ENCODE results near the gene GTF2A1L. TPM values are rescaled to one million over a fixed set of nuclear protein-coding genes. Genes with fewer than 3 reads are reported as not detected.

GTF2A1L gene
- total RNA-seq, 1 donor from 2014 or later: 0.75 TPM

- intact Hi-C loops (cut with DNase I): no loop called here
- no peak for DNase-seq (ENCODE audit: low spot score)
These were observed 106.6 kb downstream of the GTF2A1L start for GRCh38 chr2:48724278-48724677.

GRCh38 chr2:48725696-48726494 lies 108.2 kb downstream of the GTF2A1L start:
- no peak for DNase-seq (ENCODE audit: low spot score)
- intact Hi-C loops (cut with DNase I): loop anchor here (5.0 kb wide), 1 partner anchor 124 kb away; no protein-coding TSS in a partner anchor

DNA sequence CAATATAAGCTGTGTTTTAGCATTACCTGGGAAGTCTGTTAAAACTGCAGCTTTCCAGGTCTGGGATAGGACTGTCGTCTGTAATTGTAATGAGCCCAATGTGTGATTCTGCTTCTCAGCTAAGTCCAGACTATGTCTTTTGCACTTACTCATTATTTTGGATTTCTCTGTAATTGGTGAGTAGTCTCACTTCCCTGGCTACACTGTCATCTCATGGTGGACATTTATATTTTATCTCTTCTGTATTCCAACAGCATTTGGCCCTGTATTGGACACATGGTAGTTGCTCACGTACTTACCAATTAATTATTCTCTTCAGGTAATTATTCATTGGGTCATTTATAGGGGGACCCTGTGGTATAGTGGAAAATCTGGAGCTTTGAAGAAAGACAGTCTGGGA lies 109.9 kb downstream of the GTF2A1L start:
- no peak for DNase-seq (ENCODE audit: low spot score)
- intact Hi-C loops (cut with DNase I): loop anchor here (5.0 kb wide), 1 partner anchor 125 kb away; no protein-coding TSS in a partner anchor

DNA sequence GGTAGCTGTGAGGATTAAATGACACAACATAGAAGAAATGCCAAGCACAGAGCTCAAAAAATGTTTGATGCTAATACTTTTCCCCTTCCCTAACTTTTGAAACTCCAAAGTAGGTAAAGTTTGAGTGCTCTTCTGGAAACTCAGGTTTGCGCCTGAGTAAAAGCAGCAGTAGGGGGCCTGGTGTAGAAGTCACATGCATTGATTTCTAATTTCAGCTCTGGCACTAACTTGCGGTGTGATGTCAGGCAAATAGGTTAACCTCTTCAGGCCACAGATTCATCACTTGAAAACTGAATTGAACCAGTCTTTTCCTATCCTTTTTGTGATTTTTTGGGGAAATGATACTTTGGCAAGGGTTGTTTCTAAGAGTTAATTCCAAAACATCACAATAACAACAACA lies 110.6 kb downstream of the GTF2A1L start:
- intact Hi-C loops (cut with DNase I): loop anchor here (5.0 kb wide), 1 partner anchor 126 kb away; no protein-coding TSS in a partner anchor
- no peak for DNase-seq (ENCODE audit: low spot score)

DNA sequence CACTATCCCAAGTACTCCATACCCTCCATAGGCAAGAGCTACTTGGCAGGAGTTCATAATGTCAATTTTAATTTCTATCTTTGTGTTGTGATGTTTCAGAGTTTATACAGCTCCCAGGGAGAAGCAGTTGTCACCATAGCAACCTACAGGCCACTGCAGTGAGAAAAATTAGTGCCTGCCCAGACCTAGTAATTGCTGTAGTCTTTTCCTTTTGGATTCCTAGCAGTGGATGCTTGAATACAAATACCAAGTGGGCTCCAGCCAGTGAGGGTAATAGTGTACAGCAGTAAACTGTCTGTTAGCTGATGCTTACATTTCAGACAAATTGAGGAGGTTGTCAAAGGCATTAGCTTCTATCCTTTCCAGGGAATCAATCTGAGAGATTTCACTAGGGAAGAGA lies 111.2 kb downstream of the GTF2A1L start:
- intact Hi-C loops (cut with DNase I): loop anchor here (5.0 kb wide), 1 partner anchor 127 kb away; no protein-coding TSS in a partner anchor
- DNase-seq (ENCODE audit: low spot score): no peak

Other genes with a start within 250 kb of the GTF2A1L start
- gene PPP1R21, start 177.1 kb upstream of the GTF2A1L start, total RNA-seq: 13.0 TPM
- 6.7 TPM for gene STON1, start 87.7 kb upstream of the GTF2A1L start, total RNA-seq
- gene LHCGR, start 137.9 kb downstream of the GTF2A1L start, total RNA-seq: 0.24 TPM